ENCODE results near the gene B4GALT3.
A peak's percentile ranks its signal among the peaks of the same experiment; 100 is the strongest.

B4GALT3 gene

DNA sequence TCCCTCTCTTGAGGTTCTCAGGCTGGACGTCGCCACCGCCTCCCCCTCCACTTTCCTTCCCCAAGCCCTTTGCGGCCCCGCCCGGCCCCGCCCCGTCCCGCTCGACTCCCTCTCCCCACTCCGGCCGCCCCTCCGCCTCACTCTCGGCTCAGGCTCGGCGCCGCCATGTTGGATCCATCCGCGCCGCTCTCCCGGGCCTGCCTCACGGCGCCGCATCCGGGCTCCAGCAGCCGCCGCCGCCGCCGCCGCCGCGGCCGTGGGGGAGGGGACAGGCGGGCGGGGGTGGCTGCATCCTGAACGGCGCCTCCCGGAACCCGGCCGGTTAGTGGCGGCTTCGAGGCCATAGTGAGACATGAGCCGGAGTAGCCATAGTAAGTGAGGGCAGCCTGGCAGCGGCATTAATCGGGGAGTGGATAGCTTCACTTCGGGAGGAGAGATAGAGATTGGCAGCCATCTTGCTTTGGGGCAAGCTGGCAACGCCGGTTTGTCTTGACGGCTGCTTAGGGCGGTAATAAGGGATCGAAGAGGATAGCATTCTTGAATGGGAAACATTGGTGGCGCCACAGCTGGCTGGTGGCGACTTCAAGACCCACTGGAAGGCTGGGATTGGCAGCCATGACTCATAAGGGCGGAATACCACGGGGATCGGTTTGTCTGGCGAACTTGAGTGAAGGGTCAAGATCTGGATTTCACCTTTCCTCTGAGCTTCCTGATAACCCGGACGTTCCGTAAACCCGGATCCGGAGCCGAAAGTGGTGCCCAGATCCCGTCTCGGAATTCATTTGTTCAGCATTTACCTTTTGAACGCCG, 44.7 kb downstream of the B4GALT3 start, which contains the start of gene DEDD:
DEDD (minus strand) TSS at position 258 of the 810 bp plus-strand sequence. CDS start 8,205 bp downstream, outside the sequence.
- H3K4me3 ChIP-seq (ENCODE audit: low read depth, low read length): peak within 1 kb of the TSS; percentile 69
- TF ChIP-seq, protein P1, sequence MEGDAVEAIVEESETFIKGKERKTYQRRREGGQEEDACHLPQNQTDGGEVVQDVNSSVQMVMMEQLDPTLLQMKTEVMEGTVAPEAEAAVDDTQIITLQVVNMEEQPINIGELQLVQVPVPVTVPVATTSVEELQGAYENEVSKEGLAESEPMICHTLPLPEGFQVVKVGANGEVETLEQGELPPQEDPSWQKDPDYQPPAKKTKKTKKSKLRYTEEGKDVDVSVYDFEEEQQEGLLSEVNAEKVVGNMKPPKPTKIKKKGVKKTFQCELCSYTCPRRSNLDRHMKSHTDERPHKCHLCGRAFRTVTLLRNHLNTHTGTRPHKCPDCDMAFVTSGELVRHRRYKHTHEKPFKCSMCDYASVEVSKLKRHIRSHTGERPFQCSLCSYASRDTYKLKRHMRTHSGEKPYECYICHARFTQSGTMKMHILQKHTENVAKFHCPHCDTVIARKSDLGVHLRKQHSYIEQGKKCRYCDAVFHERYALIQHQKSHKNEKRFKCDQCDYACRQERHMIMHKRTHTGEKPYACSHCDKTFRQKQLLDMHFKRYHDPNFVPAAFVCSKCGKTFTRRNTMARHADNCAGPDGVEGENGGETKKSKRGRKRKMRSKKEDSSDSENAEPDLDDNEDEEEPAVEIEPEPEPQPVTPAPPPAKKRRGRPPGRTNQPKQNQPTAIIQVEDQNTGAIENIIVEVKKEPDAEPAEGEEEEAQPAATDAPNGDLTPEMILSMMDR (IDR thresholded peaks at IDR 0.05; ENCODE audit: low read depth, low read length): no peak

DNA sequence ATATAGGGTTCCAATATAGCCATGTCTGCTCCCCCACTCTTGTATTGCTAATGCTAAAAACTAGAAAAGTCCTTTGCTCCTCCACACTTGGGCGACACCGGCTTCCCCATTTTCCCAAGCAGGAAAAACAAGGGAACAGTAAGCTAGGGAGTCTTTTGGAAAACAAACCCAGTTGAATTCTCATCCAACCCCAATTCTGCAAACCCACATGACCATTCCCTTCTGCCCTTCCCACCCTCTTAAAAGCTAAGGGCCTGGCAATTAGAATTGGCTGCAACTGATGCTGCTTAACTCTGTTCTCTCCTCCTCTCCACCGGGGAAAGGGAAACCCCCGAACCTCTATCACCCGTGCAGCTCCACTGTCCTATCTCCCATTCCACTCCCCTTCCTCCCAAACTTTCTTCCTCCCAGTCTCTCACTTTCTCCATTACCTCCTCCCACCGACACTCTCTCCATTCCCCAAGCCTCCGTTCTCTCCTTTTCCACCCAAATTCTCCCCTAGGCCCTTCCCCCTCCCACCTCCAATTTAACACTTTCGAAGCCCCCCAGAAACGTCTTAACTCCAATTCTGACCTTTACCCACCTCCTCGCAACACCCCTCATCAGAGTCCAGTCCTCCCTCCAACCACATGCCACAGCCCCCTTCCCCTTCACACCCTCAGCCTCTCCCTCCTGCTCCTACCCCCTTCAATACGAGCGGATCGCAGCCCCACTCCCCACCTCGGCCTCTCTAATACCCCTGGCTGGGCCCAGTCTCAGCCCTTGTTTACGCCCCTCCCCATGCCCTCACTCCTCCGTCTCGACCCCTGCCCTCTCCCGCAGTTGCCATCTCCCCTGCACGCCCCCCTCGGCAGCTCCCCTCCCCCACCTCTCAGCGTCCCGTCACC, 45.5 kb downstream of the B4GALT3 start:
- H3K4me3 ChIP-seq (ENCODE audit: low read depth, low read length): peak overlapping the region; percentile 69
- TF ChIP-seq, protein P1 (IDR thresholded peaks at IDR 0.05; ENCODE audit: low read depth, low read length): no peak

DNA sequence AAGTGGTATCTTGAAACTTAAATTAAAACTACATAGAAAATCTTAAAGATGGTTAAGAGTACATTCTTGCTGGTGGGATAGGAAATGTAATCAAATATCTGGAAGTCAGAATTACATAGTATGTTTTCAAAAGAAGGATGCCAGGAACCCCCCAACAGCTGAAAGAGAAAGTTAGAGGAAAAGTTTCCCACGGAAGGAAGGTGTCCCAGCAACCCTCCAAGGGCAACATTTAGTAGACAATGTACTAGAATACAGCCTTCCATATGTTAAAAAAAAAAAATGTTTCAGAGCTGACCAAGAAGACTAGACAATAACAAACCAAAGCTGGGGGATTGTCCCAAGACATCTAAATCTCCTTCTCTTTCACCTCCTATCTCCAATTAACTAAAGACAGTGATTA, 47.0 kb downstream of the B4GALT3 start:
- TF ChIP-seq, protein P1 (IDR thresholded peaks at IDR 0.05; ENCODE audit: low read depth, low read length): no peak
- no peak overlapping the region for H3K4me3 ChIP-seq (ENCODE audit: low read depth, low read length)

DNA sequence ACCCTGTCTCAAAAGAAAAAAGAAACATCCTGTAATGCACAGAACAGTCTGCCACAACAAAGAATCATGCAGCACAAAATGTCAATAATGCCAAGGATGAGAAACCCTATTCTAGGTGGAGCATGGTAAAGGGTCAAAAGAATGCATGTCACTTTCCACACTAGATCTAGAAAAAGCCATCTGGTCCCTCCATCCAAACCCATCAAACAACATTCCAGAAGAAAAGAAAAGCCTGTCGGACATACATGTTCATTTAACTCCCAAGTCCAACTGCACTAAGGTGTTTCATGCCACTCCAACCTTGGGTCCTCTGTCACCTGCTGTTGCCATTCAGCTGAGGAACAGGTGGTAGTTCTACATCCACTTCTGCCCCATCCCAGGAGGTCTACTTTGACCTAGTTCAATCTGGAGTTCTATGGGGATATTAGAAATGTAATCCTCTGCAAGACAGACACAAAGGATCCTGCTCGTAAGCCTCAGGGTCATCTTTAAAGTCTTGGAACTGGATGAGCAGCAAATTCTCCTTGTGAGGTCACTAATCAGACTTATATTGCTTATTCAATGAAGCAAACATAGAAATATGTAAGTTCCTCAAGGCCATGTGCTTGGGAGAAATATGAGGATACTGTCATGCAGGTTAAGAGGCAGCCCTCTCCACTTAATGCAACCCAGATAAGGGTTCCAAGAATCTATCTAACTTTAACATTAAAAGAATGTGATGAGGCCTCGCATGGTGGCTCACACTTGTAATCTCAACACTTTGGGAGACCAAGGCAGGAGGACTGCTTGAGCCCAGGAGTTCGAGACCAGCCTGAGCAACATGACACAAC, 48.5 kb downstream of the B4GALT3 start:
- no peak overlapping the region for H3K4me3 ChIP-seq (ENCODE audit: low read depth, low read length)
- TF ChIP-seq, protein P1 (IDR thresholded peaks at IDR 0.05; ENCODE audit: low read depth, low read length): no peak

DNA sequence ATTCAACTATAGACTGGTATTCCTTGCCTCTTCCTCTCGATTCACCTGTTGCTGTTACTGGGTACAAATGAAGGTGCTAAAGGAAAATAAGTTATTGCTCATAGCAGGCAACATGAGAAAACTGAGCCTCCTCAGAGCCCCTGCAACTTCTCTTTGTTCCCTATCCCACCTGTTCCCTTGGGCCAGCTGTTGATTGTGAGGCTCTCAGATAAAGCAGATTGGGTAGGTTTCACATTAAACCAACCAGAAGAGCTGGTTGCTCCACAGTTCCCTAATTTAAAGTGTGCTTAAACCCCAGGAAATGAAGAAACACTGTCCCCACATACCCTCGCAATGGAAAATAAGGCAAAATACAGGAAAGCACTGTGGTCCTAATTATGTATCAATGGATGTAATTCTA, 49.7 kb downstream of the B4GALT3 start:
- TF ChIP-seq, protein P1 (IDR thresholded peaks at IDR 0.05; ENCODE audit: low read depth, low read length): no peak
- no peak overlapping the region for H3K4me3 ChIP-seq (ENCODE audit: low read depth, low read length)

DNA sequence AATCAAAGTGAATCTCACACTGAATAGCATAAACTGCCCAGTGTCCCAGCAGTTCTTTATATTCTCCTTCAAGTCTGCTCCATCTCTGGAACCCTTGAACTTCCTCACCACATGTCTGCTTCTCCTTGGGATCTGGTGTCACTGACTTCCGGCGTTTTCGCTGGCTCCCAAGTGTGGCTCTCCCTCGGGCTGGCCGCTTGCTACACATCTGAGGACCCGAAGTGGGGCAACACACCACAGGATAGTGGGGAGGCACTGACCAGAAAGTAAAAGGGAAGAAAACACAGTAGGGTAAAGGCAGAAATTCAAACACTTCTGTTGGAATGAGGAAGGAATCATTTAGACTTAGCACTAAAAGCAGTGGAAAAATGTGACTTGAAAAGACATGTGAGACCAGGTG, 54.3 kb downstream of the B4GALT3 start:
- TF ChIP-seq, protein P1 (IDR thresholded peaks at IDR 0.05; ENCODE audit: low read depth, low read length): no peak
- no peak overlapping the region for H3K4me3 ChIP-seq (ENCODE audit: low read depth, low read length)

All from WI38 (cell line).